HG03571 (cell line): ENCODE measurements around the gene CKMT1A.
A peak's percentile ranks its signal among the peaks of the same experiment; 100 is the strongest.
"Not testable (repeated sequence)": the region's sequence is repeated elsewhere in the genome, so short reads cannot be mapped to it uniquely, and the experiment has no call there.

Source experiments
- ATAC-seq: cut with Tn5 transposase; IDR thresholded peaks from one replicate; pipeline ENCODE4 v1.9.1; 2021; ENCODE audit not compliant: unreplicated experiment

CKMT1A gene

GRCh38 chr15:43693148-43694022, at the start of gene CKMT1A:
TSS of gene CKMT1A (plus strand) at chr15:43693859. CDS start at chr15:43694051, 192 bp downstream.
- not testable (repeated sequence) for ATAC-seq

DNA sequence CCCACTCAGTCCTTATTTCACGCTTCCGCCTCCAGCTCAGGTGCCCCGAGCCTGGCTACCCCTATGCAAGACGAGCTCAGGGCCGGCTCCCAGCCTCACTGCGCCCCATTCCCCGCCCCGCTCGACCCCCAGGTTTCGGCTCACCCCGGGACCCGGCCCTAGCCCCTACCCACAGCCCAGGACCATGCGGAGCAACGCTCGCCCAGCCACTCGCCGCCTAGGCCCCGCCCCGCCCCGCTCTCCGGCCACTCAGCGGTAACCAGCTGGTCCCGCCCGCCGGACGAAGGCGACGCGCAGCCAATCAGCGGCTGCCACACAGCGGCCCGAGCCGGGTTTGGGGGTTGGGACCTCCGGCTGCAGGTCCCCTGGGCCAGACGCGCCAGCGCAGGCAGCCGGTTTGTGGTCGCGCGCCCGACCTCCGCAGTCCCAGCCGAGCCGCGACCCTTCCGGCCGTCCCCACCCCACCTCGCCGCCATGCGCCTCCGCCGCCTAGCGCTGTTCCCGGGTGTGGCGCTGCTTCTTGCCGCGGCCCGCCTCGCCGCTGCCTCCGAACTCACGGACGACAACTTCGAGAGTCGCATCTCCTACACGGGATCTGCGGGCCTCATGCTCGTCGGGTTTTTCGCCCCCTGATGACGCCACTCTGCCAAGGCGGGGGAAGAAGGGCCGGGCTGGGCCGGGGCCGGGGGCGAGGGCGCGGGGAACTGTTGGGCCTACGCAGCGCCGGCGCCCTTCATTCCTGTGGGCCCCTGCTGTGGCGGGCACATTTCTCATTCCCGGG, 44.8 kb upstream of the CKMT1A start, which contains the start of gene CATSPER2:
CATSPER2 (minus strand) TSS at position 196 of the 781 bp plus-strand sequence. CDS start 783 bp downstream, outside the sequence.
- no peak for ATAC-seq

GRCh38 chr15:43649430-43649926, 44.2 kb upstream of the CKMT1A start:
- not testable (repeated sequence) for ATAC-seq

DNA sequence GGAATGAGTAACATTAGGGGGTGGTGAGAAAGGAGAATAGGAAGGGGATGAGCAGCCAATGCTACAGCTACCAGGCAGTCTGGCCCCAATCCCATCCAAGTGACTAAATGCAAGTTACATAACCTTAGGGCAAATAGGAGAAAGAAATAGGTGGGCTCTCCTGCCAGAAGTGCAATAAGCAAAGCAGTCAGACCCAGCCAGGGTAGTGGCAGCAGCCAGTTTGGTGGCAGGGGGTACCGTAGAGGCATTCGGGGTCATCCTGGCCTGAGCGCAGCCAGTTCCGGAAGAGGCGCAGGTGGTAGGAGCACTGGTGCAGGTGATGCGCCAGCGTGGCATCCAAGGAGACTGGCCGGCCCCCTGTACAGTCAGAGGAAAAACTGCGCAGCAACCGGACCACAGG, 33.9 kb upstream of the CKMT1A start:
- not testable (repeated sequence) for ATAC-seq

- ATAC-seq = not testable (repeated sequence)
Measured at GRCh38 chr15:43662293-43662692, 31.4 kb upstream of the CKMT1A start.

DNA sequence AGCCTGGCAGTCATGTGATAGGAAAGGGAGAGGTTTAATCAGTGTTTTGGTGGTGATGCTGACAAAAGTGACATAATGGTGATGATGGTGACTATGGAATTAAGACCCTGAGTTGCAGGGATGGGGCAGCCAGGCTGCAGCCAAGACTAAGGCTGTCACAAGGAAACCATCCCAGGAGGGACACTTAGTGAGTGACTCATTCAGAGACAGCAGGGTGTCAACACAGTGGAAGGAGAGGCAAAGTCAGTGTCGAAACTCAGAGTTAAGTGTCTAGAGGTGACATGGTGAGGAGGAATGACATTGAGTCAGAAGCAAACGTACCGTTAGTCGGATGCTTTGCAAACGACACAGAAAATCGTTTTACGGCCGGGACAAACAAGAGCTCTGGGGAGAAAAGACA, 30.3 kb upstream of the CKMT1A start:
- ATAC-seq = not testable (repeated sequence)

DNA sequence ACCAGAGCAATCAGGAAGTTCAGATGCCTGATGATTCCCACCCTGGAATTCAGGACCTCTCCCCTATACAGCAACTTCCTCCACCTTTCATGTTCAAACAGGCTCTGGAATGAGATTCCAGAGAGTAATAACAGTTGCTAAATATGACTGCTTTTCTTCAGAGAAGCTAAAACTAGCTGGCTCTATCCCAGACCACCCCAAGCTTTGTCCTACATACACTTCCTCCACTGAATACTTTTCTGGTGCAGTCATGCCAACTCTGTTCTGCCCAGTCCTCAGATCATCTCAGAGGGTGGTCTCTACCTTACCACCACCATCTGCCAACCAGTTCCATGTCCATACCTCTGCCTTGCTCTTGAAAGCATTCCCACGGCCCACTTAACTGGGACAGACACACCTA, 27.5 kb upstream of the CKMT1A start:
- not testable (repeated sequence) for ATAC-seq

DNA sequence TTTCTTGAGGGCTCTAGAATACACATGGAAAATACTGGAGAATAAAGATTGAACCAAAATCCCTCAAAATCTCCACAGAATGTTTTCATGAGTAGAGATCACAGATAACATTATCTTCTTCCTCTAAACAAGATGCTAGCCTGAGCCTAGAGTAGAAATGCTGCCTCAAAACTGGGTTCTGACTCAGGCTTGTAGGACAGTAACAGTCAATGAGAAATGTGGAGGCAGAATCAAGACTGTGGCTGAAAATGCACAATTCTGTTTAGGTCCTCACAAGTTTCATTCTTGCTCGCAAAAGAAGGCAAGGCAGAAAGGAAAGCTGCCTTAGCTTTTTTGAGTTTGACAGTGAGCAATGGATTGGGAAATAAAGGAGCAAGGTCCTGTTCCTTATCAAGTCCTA, 19.5 kb upstream of the CKMT1A start:
- ATAC-seq = not testable (repeated sequence)

DNA sequence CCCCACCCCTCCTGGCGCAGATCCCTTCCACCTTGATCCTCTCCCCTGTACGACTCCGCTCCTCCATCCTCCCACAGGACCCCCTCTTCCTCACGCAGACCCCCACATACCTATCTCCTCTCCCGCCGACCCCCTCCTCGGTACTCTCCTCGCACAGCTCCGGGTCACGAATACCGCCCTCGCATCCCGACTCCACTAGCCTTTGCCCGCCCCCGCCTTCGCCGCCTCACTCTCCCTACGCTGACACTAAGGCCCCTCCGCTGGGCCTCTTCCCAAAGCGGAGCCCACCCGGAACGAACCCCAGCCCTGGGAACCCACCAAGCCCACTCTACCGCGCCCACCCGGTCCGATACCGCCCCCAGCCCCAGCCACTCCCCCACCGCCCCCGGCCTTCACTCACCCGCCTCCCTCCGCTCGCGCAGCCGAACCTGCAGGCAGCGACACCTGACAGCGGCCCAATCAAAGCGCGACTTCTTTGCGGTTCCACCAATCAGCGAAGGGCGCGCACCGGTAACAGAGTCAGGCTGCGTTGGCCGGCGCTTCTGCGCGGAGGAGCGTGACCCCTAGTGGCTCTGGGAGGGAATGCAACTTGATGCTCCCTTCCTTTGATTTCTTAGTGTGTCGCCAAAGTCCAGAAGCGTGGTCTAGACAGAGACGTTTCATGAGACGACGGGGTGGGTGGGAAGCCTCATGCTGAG, 3.9 kb upstream of the CKMT1A start:
- ATAC-seq = peak; percentile 90

GRCh38 chr15:43692679-43693078, 980 bp upstream of the CKMT1A start:
- ATAC-seq = not testable (repeated sequence)

DNA sequence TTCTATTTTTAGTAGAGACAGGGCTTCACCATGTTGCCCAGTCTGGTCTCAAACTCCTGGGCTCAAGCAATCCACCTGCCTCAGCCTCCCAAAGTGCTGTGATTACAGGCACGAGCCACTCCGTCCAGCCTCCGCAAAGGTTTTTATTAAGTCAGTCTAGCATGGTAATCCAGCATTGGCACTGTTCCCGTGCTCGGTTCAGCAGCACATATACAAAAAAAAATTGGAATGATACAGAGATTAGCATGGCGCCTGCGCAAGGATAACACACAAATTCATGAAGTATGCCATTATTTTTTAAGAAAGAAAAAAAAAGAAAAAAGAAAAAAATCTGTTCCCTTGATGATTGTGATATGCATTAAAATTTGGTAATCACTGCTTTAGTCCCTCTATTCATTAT, 8.5 kb downstream of the CKMT1A start:
- ATAC-seq = no peak

DNA sequence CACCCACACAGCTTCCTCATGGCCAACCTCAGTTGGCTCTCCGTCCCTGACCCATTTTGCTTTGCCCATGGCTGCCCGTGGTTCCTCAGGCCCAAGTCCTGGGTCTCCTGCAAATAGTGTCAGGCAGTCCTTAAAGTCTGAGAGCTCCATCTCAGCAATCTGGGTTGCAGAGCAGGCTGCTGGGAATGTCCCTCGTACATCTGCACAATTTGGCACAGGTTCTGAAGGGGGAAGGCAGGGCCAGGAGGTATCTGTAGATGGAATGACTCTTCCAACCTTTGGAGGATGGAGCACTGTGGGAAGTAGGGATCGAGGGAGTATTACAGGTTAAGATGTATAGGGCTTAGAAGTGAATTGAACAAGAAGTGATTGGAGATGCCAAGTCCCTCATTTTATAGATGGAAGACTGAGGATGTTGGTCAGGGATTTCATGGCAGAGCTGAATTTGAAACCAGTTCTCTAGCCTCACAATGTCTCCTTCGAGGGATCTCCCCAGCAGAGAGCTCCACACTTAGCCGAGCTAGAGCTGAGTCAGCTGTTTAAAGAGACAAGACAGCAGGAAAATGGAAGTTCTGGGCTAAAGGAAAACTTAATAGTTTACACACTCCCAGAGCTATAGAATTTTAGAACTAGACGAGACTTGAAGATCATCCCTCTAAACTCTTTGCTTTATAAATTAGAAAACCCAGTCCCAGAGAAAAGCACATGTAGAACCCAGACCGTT, 9.2 kb downstream of the CKMT1A start:
- ATAC-seq = no peak

DNA sequence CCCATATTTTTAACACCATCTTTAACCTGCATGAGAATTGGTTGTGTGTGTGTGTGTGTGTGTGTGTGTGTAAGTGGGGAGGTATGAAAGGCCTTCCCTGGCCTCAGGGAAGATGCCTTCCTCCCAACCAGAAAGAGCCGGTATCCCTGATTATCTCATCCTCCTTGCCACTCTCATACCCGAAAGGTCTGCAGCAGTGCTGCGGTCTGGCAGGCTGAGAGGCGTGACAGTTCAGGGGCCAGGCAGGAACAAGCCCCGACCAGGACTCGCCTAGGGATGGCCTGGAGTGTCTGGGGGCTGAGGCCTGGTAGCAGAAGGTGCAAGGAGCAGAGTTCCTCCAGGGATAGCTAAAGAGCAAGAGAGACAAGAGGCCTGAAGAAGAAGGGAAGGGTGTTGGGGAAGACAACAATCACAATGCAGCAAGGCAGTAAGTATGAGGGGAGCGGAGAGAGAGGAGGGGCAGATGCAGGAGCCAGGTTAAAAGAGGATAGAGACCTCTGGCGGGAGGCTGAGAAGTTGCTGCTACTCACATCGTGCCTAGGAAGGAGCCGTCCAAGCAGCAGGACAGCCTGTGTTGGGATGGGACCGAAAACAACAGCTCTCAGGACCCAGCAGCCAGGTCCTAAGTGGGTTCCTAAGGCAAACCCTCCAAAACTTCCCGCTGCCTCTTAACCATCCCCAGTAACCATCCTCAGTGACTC, 16.9 kb downstream of the CKMT1A start:
- ATAC-seq = not testable (repeated sequence)

- ATAC-seq = no peak
Measured at GRCh38 chr15:43723151-43723550, 29.5 kb downstream of the CKMT1A start.

GRCh38 chr15:43726306-43726705, 32.6 kb downstream of the CKMT1A start:
- not testable (repeated sequence) for ATAC-seq

DNA sequence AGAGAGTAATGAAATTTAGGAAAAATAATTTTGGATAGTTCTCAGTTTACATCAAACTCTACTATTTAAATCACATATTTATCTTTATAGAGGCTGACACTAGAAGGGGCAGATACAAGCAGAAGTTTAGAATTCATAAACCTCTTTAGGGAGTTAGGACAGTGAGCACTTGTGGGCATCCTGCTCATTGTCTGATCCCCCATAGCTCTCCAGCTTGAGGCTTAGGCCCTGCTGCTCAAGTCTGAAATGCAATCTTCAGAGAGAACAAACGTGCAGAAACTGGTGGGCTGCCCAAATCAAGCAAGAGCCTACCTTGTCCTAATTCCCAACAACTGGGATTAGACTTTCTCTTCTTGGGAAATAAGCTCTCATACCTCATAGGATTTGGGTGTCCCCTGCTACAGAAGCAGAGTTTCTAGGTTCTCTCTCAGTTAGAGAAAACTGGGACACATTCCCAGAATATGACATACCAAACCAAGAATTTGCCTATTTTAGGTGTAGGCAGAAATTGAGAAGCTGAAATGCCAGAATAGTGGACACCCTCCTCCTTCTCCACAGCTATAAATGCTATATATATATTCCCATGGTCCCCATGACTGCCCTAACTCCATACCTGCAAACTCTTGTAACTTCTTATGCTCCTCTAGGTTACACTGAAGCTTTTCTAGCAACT, 34.5 kb downstream of the CKMT1A start:
- not testable (repeated sequence) for ATAC-seq

DNA sequence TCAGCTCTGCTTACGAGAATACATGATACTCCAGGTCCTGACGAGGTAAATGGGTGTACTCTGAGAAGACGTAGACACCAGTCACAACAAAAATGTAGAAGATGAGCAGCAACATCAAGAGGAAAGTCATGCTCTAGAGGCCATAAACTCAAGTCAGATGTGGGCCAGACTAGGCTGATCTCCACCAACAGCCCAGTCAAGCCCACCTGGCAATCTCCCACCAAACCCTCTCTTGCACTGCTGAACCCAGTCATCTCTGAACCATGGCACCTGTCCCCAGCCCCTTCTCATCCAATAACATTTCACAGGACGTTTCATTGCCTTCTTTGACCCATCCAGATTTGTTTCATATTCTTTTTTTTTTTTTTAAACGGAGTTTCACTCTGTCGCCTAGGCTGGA, 41.8 kb downstream of the CKMT1A start:
- no peak for ATAC-seq

DNA sequence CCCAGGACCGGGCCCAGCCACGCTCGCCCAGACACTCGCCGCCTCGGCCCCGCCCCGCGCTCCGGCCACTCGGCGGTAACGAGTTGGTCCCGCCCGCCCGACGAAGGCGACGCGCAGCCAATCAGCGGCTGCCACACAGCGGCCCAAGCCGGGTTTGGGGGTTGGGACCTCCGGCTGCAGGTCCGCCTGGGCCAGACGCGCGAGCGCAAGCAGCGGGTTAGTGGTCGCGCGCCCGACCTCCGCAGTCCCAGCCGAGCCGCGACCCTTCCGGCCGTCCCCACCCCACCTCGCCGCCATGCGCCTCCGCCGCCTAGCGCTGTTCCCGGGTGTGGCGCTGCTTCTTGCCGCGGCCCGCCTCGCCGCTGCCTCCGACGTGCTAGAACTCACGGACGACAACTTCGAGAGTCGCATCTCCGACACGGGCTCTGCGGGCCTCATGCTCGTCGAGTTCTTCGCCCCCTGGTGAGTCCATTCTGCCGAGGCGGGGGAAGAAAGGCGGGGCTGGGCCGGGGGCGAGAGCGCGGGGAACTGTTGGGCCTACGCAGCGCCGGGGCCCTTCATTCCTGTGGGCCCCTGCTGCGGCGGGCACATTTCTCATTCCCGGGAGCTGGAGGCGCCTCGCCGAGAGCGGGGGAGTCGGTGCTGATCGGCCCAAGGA, 52.7 kb downstream of the CKMT1A start, which contains the start of gene PDIA3:
PDIA3 (plus strand) TSS at position 194 of the 658 bp plus-strand sequence; CDS start at position 296, 102 bp downstream.
- ATAC-seq = peak; percentile 60
